ENCODE results near the gene IL36A.

IL36A gene

DNA sequence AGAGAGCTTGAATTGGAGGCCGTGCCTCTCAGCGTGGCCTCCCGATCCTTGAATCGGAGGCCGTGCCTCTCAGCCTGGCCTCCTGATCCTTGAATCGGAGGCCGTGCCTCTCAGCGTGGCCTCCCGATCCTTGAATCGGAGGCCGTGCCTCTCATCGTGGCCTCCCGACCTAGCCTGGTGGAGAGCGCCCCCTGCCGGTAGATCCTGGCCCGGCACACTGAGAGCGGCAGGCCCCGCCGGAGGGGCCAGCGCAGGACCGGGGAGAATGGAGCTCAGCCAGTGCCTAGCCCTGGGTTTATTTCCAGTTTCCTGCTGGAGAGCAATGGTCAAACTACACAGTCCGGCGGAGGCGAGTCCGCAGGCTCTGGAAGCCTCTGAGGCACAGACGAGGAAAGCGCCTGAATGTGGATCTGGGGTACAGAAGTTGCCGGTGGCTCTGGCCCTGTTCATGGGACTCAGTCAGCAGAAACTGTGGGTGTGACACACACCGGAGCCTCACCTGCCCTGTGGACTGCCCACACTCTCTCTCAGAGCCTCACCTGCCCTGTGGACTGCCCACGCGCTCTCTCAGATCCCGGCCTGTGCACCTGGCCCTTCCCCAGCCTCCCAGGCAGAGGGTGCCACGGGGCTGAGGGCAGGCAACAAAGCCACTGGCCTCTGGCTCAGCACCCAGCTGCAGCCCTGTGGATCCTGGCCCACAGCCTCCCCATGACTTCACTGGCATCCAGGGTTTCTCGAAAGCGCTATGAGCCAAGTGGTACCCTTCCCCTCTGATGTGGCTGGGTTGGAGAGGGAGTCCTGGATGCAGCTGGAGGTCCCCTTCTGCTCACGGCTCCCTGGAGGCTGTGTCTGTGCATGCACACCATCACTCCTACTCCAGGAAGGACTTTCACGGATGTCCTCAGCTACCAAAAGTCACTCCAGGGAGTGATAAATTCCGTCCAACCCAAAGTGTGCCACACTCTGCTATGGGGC, 45.9 kb downstream of the IL36A start:
- no peak for DNase-seq (ENCODE audit: low read depth)

DNA sequence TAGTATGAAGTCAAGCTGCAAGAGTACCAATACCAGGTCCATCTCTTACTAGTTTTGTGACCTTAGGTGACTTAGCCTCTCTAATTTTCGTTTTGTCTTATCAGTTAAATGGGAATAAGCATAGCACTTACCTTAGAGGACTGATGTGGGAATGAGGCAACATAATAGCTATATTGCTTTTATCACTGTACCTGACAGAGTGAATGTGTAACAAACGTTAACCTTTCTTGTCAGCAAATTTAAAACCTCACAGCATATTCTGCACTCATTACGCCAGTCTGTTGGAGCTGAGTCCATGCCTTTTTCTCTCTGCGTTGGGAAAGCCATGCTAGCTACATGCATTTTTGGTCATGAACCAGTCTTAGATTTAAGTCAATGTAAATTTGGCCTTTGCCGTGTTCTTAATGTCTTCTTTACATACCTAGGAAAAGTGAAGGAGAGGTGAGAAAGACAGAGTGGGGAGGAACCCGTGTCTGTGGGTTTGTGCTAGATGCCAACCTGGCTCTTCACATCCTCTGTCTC, 47.2 kb downstream of the IL36A start, which contains the start of gene IL36B:
Gene IL36B, minus strand, starts transcription at position 472 of the 522 bp plus-strand sequence.
- DNase-seq (ENCODE audit: low read depth): no peak

DNA sequence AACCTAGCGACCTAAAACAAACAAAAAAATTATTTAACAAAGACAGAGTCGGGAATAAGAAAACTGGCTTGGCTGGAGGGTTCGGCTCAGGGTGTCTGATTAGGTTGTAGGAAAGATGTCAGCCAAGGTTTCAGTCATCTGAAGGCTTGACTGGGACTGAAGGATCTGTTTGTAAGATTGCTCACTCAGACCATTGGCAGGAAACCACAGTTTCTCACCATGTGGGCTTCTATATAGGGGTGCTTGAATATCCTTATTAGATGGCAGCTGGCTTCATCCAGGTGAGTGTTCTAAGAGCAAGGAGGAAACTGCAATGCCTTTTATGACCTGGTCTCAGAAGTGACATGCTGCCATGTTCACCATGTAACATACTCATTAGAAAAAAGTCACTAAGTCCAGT, 48.4 kb downstream of the IL36A start:
- DNase-seq (ENCODE audit: low read depth): no peak

DNA sequence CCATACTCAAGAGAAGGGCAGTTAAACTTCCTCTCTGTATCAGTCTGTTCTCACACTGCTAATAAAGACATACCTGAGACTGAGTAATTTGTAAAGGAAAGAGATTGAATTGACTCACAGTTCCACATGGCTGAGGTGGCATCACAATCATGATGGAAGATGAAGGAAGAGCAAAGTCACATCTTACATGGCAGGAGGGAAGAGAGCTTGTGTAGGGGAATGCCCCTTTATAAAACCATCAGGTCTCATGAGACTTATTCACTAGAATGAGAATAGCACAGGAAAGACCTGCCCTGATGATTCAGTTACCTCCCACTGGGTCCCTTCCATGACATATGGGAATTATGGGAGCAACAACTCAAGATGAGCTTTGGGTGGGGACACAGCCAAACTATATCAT, 48.8 kb downstream of the IL36A start:
- no peak for DNase-seq (ENCODE audit: low read depth)

DNA sequence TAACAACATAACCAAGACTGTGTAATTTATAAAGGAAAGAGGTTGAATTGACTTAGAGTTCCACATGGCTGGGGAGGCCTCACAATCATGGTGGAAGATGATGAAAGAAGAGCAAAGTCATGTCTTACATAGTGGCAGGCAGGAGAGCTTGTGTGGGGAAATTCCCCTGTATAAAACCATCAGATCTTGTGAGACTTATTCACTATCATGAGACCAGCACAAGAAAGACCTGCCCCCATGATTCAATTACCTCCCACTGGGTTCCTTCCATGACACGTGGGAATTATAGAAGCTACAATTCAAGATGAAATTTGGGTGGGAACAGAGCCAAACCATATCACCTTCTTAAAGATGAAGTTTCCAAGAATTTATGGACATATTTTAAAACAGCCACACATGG, 51.3 kb downstream of the IL36A start:
- DNase-seq (ENCODE audit: low read depth): no peak

DNA sequence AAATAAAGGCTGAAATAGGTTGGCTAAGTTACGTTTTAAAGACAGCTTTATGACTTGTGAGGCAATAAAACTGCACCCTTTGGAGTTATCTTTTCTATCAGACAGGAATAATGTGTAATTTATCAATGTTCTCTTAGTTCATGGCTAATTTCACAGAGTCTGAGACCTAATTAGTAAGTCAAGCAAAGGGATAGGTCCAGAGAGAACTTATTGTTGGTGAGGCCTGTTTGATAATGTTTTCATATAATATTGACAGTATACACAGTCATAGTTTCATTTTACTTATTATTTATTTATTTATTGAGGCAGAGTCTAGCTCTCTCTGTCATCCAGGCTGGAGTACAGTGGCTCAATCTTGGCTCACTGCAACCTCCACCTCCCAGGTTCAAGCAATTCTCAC, 51.9 kb downstream of the IL36A start:
- DNase-seq (ENCODE audit: low read depth): no peak

Data from HS-27A (cell line).